ENCODE measurements around the gene SLC25A52.
"Not testable (repeated sequence)": the region's sequence is repeated elsewhere in the genome, so short reads cannot be mapped to it uniquely, and the experiment has no call there.

Gene SLC25A52

GRCh38 chr18:31760695-31761094 lies at the start of gene SLC25A52:
Gene SLC25A52 (minus strand): TSS chr18:31760880. CDS start chr18:31760661, 219 bp downstream.
- no peak for DNase-seq

DNA sequence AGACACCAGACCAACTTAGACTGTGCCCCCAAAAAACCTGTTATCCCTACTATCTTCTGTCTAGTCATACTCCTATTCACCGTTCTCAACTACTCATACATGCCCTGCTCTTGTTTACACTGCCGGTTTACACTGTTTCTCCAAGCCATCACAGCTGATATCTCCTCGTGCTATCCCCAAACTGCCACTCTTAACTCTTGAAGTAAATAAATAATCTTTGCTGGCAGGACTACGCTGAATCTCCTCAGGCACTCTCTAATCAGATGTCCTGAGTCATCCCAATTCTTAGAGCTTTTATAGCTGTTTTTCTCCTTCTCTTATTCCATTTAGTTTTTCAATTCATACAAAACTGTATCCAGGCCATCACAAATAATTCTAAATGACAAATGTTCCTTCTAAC lies 48.4 kb upstream of the SLC25A52 start:
- DNase-seq, result not testable (repeated sequence)

- DNase-seq, result no peak
These were observed 40.4 kb upstream of the SLC25A52 start for GRCh38 chr18:31801078-31801477.

- not testable (repeated sequence) for DNase-seq
These were observed 38.6 kb upstream of the SLC25A52 start for GRCh38 chr18:31799257-31799656.

- no peak for DNase-seq
These were observed 37.7 kb upstream of the SLC25A52 start for GRCh38 chr18:31798399-31798798.

DNA sequence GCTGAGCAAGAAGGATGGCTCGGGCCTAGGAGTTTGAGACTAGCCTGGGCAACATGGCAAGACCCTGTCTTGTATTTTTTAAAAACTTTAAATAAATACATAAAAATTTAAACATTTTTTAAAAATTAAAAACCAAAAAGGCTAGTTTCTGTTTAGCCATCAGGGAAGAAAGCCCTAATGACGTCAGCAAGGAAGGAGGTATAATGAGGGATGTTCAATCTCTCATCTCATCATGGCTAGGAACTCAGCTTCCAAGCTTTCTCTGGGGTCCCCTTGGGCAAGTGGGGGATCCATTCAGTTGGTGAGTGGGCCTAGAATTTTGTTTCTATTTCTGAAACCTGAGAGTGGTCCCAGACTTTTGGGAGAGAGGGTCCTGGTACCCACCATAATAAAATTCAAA lies 35.1 kb upstream of the SLC25A52 start:
- DNase-seq, result no peak

DNA sequence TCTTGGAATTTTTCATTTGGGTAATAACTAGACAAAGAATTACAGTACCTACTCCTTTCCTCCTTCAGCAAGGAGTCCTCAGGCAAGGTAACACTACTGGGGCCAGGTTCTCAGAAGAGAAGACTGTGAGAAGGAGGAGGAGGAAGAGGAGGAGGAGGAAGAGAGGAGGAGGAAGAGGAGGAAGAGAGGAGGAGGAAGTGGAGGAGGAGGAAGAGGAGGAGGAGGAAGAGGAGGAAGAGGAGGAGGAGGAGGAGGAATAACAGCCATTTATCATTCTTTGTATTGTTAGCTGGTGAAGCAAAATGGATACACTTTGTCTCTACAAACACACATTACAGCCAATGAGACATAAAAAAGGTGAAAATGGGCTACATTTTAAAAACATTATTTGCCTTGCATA lies 32.9 kb upstream of the SLC25A52 start:
- DNase-seq, result no peak

GRCh38 chr18:31792580-31792911 lies 31.9 kb upstream of the SLC25A52 start:
- DNase-seq, result no peak

DNA sequence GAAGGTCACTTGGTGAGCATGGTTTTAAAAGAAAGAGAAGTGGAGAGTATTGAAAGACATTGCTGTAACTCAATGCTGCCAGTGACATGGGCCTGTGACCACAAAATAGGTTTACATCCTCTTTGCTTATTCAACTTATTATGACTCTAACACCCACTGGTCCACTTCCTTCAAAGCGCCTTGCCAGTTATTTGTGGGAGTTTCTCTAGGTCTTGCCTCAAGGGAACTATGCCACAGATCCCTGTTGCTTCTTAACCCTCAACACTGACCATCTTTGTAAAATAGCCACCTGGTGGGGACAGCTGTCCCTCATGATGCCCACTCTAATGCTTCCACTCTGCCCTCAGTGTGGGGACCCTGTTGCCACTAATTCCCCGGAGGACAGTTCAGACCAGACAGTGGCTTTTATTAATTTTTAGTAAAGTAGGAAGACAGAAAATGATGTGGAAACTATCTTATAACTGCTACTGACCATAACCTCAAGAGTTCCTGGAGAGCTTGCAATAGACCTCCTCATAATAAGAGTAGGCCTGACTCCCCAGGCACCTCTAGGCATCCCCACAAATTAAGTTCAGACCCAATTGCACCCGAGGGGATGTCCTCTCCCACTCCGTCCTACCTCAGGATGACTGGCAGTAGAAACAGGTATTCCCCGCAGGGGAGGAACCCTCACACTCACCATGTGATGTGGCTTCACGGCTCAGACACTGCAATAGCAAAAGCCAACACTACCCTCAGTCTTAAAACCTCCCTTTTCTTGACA lies 31.3 kb upstream of the SLC25A52 start:
- DNase-seq, result peak; percentile 36

- DNase-seq, result no peak
These were observed 28.7 kb upstream of the SLC25A52 start for GRCh38 chr18:31789409-31789808.

DNA sequence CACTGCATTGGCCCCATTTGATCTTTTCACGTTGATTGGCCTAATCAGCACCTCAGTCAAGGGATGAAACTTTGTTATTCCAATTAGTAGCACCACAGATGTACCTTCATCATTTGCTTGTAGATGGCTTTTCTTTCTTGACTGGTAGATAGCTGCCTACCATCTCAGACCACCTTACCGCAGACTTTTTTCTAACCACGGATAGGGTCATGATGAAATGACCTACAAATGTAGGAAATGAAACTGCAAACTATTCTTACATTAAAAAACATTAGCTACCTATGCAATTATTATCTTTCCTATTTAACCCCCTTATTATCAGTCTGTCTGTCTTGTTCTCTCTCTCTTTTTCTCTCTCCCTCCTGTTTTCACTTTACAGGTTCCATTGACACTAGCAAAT lies 22.4 kb upstream of the SLC25A52 start:
- DNase-seq, result no peak

GRCh38 chr18:31778391-31778950 lies 17.8 kb upstream of the SLC25A52 start:
- no peak for DNase-seq

DNA sequence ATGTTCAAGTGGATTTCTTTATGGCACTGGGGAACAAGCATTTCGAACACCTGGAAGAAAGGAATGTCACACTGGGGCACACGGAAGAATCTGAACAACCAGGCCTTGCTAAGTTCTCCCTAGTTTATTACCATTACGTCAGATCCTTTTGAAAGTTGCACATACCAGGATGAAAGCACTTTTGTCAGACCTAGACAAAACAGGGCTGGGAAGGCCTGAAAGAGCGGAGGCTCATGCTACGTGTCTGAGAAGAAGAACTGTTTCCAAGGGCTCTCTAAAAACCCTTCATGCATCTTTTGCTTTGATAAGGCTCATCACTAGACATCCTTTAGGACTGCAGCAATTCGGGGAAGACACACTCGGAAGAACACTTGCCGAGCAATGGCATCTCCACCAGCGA lies 15.4 kb upstream of the SLC25A52 start:
- DNase-seq, result no peak

GRCh38 chr18:31774962-31775361 lies 14.3 kb upstream of the SLC25A52 start:
- DNase-seq, result no peak

GRCh38 chr18:31774477-31774785 lies 13.8 kb upstream of the SLC25A52 start:
- no peak for DNase-seq

DNA sequence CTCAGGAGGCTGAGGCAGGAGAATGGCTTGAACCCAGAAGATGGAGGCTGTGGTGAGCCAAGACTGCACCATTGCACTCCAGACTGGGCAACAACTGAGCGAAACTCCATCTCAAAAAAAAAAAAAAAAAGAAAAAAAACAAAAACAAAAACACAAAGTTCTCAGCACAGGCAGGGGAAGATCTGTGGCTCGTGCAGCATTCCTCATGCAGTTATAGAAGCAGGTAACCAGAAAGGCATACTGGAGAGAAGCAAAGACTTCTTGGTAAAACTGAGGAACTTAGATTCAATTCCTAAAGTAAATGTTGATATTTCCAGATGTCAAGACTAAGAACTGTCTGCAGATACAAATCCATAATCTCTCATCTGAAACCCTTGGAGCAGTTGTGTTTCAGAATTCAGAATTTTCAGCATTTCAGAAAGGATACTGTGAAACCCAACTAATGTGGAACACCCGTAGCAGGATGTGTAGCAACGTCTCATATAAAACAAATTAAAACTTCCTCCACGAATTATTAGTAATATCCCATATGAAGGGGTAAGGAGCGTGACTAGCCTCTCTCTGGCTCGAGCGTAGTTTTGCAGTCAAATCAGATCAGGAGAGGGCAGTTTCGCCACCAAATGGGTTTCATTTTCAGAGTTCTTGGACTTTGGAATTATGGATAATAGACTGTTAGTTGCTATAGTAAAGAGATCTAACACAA lies 13.2 kb upstream of the SLC25A52 start:
- no peak for DNase-seq

DNA sequence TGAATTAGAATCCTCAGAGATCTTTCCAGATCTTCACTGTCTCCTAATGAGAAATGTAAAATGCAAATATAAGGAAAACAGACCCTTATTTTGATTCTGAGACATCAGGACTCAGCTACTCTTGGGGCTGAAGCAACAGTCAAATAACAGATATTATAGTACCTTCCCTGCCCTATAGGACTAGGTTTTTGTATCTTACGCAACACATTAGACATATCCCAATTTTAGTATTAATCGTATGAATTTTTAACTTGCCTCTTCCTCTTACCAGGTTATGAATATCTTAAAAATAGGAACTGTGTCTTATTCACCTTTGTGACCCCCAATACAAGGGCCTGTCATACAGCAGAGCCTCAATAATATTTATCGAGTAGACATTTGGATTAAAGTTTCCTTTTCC lies 12.0 kb upstream of the SLC25A52 start:
- DNase-seq, result no peak

DNA sequence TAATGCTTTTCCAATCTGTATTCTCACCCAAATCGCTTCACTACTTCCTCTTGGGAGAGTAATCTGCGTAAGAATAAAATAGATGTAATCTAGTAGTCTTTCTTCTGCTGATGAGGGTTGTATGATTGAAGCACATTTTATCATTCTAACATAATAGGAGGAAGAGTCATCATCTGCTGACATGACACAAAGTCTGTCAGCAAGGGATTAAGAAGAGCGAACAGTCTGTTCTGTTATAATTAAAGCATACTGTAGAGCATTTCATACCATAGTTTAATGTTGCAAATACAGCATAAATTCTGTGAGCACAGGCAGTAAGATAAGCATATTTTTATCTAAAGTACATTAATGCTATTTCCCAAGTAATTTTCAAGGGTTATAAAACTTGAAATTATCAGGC lies 10.4 kb downstream of the SLC25A52 start:
- no peak for DNase-seq

DNA sequence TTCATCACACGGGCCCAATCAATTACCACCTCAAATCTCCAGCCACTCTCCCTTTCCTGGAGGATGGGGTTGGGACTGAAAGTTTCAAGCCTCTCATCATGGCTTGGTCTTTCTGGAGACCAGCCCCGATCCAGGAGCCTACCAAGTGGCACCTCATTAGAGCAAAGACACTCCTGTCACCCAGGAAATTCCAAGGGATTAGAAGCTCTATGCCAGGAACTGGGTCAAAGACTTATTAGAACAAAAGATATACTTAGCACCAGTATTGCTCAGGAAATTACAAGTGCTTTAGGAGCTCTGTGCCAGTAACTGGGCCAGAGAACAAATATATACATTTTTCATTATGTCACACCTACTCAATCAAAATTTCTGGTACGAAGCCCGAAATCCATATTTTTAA lies 14.3 kb downstream of the SLC25A52 start:
- no peak for DNase-seq

DNA sequence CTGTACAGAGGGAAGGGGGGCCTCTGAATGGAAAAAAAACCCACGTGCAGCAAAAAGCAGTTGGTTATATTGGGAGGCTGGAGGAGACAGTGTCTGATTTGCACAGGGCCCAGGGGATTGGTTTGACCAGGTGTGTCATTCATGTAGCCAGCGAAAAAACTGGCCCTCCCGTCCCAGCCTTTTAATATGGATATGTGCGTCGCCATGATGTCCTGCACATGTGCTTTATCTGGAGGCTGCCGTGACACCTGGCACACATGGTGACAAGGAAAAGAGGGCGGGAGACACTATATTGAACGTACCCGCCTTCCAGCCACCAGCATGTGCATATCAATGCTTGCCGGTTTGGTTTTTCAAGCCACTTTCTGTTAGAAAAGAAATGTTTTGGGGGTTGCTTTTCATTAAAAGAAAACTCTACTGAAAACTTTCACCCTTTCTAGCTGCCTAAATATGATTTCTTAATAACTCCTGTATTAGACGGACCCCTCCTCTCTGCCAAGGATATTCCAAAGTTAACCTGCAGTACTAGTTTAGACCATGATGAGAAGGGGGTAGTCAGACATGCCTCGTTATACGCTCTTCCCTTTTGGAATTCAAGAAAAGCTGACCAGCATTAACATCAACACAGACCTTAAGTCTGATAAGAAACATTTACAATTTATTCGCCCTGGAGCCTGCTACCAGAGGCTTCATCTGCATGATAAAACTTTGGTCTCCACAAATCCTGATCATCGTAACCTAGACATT lies 16.2 kb downstream of the SLC25A52 start:
- no peak for DNase-seq

DNA sequence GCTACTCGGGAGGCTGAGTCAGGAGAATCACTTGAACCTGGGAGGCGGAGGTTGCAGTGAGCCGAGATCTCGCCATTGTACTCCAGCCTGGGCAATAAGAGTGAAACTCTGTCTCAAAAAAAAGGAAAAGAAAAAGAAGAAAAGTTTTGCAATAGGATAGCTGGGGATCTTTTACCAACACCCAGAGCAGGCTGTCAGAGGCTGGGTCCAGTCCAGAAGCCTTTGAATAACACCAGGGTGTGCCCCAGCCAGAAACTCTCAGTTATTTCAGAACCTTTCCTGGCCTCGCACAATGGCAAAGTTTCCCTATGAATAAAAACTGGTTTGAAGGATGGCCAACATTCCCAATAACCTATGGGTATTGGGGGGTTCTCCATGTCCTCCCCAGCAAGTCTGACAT lies 17.1 kb downstream of the SLC25A52 start:
- not testable (repeated sequence) for DNase-seq

DNA sequence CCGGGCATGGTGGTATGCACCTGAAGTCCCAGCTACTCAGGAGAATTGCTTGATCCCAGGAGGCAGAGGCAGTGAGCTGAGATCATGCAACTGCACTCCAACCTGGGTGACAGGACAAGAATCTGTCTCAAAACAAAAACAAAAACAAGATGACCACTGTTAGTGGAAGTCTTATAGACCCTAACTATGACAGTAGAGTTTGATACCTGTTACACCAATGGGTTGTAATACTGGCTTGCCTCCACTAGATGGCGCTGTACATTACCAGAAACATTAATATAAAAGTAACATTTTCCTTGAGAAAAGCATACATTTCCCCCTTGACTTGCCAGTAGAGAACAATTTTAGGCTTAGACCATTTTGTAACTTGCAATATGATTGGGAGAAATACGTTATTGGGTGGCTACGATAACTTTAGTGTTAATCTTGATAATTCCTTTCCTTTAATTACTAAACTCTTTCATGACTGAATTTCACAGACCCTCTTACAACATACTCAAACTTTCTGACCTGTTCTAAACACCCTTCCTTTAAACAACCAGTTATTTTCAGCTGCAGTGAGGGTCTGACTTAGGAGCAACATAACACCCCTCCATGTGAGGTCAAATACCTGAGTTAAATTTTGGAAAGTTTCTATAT lies 19.5 kb downstream of the SLC25A52 start:
- peak; percentile 13 for DNase-seq

DNA sequence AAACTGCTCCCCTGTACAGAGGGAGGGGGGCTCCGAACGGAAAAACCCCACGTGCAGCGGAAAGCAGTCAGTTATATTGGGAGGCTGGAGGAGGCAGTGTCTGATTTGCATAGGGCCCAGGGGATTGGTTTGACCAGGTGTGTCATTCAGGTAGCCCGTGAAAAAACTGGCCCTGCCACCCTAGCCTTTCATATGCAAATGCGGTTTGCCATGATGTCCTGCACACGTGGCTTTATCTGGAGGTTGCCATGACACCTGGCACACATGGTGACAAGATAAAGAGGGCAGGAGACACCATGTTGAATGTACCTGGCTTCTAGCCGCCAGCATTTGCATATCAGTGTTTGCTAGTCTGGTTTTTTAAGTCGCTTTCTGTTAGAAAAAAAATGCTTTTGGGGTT lies 20.5 kb downstream of the SLC25A52 start:
- no peak for DNase-seq

Measured in GDM1 (cell line).